GM12873 (cell line): ENCODE data around the gene SUSD1.

ENCODE experiments used
- TF ChIP-seq, protein P1 (sequence below): IDR thresholded peaks from 2 replicates; pipeline ENCODE4 v1.5.1; 2012; ENCODE audit warnings: low read depth, mild to moderate bottlenecking, moderate library complexity, low read length, control low read depth; ENCODE audit not compliant: insufficient read depth; ENCODE audit errors: missing control alignments

SUSD1 gene

DNA sequence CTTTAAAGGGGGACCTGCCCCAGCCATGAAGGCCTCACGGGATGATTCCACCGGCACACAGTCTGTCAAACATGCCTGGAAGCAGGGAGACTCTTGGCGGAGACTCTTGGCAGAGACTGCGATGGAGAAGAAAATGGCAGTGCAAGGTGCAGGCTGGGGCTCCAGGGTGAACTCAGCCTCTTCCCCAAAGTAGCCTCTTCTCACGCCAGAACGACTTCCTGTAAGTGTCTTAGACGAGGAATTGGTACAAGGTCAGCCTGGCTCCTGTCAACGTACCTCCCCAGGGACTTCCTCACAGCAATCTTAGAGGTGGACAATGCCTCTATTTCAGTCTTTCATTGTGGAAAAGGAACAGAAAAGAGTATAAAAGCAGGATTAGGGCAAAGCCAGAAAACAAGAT, 169.2 kb downstream of the SUSD1 start:
- TF ChIP-seq, protein P1, sequence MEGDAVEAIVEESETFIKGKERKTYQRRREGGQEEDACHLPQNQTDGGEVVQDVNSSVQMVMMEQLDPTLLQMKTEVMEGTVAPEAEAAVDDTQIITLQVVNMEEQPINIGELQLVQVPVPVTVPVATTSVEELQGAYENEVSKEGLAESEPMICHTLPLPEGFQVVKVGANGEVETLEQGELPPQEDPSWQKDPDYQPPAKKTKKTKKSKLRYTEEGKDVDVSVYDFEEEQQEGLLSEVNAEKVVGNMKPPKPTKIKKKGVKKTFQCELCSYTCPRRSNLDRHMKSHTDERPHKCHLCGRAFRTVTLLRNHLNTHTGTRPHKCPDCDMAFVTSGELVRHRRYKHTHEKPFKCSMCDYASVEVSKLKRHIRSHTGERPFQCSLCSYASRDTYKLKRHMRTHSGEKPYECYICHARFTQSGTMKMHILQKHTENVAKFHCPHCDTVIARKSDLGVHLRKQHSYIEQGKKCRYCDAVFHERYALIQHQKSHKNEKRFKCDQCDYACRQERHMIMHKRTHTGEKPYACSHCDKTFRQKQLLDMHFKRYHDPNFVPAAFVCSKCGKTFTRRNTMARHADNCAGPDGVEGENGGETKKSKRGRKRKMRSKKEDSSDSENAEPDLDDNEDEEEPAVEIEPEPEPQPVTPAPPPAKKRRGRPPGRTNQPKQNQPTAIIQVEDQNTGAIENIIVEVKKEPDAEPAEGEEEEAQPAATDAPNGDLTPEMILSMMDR: no peak

- TF ChIP-seq, protein P1: no peak
These were observed 171.6 kb downstream of the SUSD1 start for GRCh38 chr9:112003538-112003937.

- TF ChIP-seq, protein P1: no peak
These were observed 172.1 kb downstream of the SUSD1 start for GRCh38 chr9:112002847-112003457.

- TF ChIP-seq, protein P1: no peak
These were observed 172.8 kb downstream of the SUSD1 start for GRCh38 chr9:112002131-112002846.

DNA sequence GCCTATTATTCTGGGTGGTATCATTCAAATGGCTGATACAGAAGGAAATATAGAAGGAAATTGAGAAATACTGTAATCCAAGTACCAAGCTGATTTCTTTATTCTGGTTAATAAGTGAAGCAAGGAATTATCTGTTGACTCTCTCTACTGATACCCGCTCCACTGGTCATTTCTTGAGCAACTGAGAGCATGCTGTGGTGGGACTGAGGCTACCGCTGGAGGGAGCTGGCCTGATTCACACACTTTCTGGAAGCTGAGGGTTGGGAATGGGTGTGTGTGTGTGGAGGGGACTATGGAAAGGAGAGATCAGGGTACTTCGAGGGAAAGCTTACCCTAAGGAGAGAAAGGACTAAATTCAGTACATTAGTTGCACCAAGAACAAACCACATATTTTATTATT, 174.4 kb downstream of the SUSD1 start:
- TF ChIP-seq, protein P1: no peak

- TF ChIP-seq, protein P1: no peak
These were observed 175.8 kb downstream of the SUSD1 start for GRCh38 chr9:111999319-111999718.

- TF ChIP-seq, protein P1: no peak
These were observed 177.3 kb downstream of the SUSD1 start for GRCh38 chr9:111997831-111998230.
